Esophagus muscularis mucosa (tissue), 4 donors: ENCODE results near the gene SLC49A3.

Source experiments
- EP300 ChIP-seq: sonication (generic); formaldehyde crosslinking; IDR thresholded peaks from one replicate; pipeline ENCODE4 v1.6.1; 2017; ENCODE audit warnings: antibody characterized with exemption
- POLR2A ChIP-seq: fragments of 450-650 bp; IDR thresholded peaks from one replicate; pipeline ENCODE4 v1.6.1; 2017; ENCODE audit warnings: antibody characterized with exemption, moderate library complexity, mild to moderate bottlenecking, low read depth
- TF ChIP-seq, protein P1 (sequence below), 3 experiments: fragments of 200-600 bp in 2 of 3; fragments of 450-650 bp in 1 of 3; sonication (generic) in 2 of 3; IDR thresholded peaks; one replicate each; pipeline ENCODE4 v1.5.1; 2017 to 2019; ENCODE audit warnings: antibody characterized with exemption in 3 of 3, mild to moderate bottlenecking in 2 of 3, moderate library complexity in 1 of 3

DNA sequence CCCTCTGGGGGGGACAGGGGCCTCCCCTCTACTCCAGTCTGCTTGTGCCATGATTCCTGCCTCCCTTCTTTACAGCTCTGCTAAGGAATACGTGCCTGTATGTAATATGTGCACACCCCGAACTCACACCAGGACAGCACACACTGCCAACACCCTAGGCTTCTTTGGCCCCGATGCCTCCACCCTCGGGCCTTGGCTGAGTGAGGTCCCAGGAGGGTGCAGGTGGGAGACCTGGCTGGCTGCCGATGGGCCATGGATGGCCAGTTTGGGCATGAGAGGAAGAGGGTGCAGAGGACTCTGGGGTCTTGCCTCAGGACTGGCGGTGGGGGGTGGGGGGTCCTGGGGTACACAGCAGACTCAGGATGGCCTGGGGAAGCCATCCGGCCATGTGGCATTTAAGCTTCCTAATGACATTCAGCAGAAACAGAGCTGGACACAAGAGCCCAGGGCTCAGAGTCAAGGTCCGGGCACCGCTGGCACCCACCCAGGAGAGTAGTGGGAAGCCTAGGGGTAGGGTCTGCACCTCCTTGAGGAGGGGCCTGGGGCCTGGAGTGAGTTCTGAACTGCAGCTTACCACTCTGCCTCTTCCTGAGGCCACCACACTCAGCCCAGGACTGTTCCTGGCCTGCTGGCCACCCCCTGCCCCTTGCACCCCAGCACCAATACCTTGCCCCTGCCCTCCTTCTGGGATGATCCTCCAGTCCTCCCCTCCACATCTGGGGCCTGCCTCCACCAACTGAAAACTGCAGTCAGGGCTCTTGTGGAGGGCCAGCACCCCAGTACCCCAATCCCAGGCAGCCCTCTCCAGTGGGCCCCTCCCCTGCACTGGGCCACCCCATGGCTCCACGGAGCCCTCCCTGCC lies 14.6 kb upstream of the SLC49A3 start:
- TF ChIP-seq POLR2A = no peak
- TF ChIP-seq, protein P1, sequence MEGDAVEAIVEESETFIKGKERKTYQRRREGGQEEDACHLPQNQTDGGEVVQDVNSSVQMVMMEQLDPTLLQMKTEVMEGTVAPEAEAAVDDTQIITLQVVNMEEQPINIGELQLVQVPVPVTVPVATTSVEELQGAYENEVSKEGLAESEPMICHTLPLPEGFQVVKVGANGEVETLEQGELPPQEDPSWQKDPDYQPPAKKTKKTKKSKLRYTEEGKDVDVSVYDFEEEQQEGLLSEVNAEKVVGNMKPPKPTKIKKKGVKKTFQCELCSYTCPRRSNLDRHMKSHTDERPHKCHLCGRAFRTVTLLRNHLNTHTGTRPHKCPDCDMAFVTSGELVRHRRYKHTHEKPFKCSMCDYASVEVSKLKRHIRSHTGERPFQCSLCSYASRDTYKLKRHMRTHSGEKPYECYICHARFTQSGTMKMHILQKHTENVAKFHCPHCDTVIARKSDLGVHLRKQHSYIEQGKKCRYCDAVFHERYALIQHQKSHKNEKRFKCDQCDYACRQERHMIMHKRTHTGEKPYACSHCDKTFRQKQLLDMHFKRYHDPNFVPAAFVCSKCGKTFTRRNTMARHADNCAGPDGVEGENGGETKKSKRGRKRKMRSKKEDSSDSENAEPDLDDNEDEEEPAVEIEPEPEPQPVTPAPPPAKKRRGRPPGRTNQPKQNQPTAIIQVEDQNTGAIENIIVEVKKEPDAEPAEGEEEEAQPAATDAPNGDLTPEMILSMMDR (IDR thresholded peaks at IDR 0.05) = no peak
- TF ChIP-seq EP300 = no peak
